Omental fat pad (tissue), 4 donors: ENCODE measurements around the gene SELENOO. TPM values are rescaled to one million over a fixed set of nuclear protein-coding genes. Genes with fewer than 3 reads are reported as not detected.

Experiments used
- ATAC-seq: fragments of 150-250 bp; one replicate; pipeline ENCODE4 v1.9.1; 2016; ENCODE audit warnings: mild to moderate bottlenecking, moderate library complexity; ENCODE audit not compliant: low FRiP score
- DNase-seq: peaks from one replicate; pipeline ENCODE4 v3.0.0-alpha.2; 2019; ENCODE audit warnings: low spot score
- total RNA-seq, 4 donors: library from RNA; depleted of rRNA; stranded (reverse); fragments of >200 nt; gene quantifications; one replicate each; pipeline ENCODE4 v1.1.0, GENCODE V29; 2016
- TF ChIP-seq, protein P1 (sequence below), 3 donors: fragments of 450-650 bp; IDR thresholded peaks; one replicate each; pipeline ENCODE4 v1.5.1; 2016 to 2017; ENCODE audit warnings: antibody characterized with exemption in 3 of 3, mild to moderate bottlenecking in 3 of 3, moderate library complexity in 2 of 3

Gene SELENOO
- total RNA-seq, 4 donors from 2014 or later, result 21.2 to 38.3 (median 31.9) TPM

DNA sequence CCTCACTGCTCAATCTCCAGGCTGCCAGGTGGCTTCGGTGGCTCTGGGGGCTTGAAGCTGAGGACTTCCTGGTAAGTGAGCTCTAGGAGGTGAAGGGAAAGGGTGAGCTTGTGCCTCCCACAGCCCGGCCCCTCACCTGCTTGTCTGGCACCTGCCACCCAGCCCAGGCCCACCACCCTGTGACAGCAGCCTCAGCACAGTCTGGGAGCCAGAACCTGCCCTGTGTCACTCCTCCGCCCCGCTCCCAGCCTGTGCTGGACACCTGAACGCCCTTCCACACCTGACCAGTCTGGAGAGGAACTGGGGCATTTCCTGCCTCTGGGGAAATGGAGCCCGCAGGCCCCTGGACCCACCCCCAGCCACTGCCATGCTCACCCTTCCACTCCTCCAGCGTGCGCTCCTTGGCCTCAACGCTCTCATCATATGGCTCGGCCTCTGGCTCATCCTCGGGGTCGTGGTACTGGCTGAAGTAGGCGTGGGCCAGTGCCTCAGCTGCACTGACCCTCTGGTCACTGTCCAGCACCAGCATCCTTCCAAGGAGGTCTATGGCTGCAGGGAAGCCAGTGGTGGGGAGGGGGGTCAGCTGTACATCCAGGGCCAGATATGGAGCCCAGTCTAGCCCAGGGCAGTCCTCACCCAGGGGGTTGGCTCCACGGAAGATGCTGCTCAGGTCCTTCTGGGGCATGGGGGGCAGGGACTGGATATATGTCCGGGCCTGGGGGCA, 64.3 kb downstream of the SELENOO start:
- TF ChIP-seq, protein P1, sequence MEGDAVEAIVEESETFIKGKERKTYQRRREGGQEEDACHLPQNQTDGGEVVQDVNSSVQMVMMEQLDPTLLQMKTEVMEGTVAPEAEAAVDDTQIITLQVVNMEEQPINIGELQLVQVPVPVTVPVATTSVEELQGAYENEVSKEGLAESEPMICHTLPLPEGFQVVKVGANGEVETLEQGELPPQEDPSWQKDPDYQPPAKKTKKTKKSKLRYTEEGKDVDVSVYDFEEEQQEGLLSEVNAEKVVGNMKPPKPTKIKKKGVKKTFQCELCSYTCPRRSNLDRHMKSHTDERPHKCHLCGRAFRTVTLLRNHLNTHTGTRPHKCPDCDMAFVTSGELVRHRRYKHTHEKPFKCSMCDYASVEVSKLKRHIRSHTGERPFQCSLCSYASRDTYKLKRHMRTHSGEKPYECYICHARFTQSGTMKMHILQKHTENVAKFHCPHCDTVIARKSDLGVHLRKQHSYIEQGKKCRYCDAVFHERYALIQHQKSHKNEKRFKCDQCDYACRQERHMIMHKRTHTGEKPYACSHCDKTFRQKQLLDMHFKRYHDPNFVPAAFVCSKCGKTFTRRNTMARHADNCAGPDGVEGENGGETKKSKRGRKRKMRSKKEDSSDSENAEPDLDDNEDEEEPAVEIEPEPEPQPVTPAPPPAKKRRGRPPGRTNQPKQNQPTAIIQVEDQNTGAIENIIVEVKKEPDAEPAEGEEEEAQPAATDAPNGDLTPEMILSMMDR (IDR thresholded peaks at IDR 0.05), result no peak
- DNase-seq (no peak), ATAC-seq (no peak)

DNA sequence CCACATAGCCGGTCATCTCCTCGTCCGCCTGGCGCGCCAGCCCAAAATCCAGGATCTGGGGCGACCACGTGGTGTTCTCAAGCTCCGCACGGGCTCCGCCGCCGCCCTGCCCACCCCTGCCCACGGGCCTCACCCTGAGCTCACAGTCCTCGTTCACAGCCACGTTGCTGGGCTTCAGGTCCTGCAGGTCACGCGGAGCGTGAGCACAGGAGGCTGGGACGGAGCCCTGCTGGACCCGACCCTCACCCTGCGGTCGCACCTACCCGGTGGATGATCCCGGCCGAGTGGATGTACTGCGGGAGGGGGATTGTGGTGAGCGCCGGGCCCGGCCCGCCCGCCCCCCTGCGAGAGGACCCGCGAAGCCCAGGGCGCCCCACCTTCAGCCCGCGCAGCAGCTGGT, 66.2 kb downstream of the SELENOO start:
- ATAC-seq, result no peak
- TF ChIP-seq, protein P1 (IDR thresholded peaks at IDR 0.05), result no peak
- no peak for DNase-seq

Other genes starting within 250 kb of the SELENOO start
- gene PIM3, start 240.2 kb upstream of the SELENOO start, total RNA-seq, result 100 to 1,000 TPM in 2 of 4 donors, 10 to 100 TPM in 2; 92.2 to 174 (median 114) TPM
- gene IL17REL, start 188.2 kb upstream of the SELENOO start, total RNA-seq, result not detected
- gene TTLL8, start 142.7 kb upstream of the SELENOO start, total RNA-seq, result not detected
- under 1 TPM in 1 of 4 donors, not detected in 3; 0.44 TPM for gene MLC1, start 115.6 kb upstream of the SELENOO start, total RNA-seq
- 1 to 10 TPM in 2 of 4 donors, under 1 TPM in 2; 0.36 to 2.5 (median 0.97) TPM for gene MOV10L1, start 111.0 kb upstream of the SELENOO start, total RNA-seq
- gene PANX2, start 30.3 kb upstream of the SELENOO start, total RNA-seq, result 1 to 10 TPM; 1.3 to 1.8 (median 1.6) TPM
- 10 to 100 TPM; 18.3 to 43.1 (median 28.4) TPM for gene TRABD, start 15.1 kb upstream of the SELENOO start, total RNA-seq
- 10 to 100 TPM; 32.7 to 52.2 (median 33.5) TPM for gene TUBGCP6, start 44.0 kb downstream of the SELENOO start, total RNA-seq
- 10 to 100 TPM; 18.4 to 53.8 (median 23.6) TPM for gene HDAC10, start 50.3 kb downstream of the SELENOO start, total RNA-seq
- gene MAPK12, start 60.7 kb downstream of the SELENOO start, total RNA-seq, result 10 to 100 TPM in 3 of 4 donors, 1 to 10 TPM in 1; 7.9 to 31.1 (median 17.8) TPM
- gene MAPK11, start 69.4 kb downstream of the SELENOO start, total RNA-seq, result 10 to 100 TPM; 12.1 to 38.9 (median 20.4) TPM
- 100 to 1,000 TPM in 3 of 4 donors, 10 to 100 TPM in 1; 91.4 to 130 (median 115) TPM for gene PLXNB2, start 106.6 kb downstream of the SELENOO start, total RNA-seq
- gene DENND6B, start 126.0 kb downstream of the SELENOO start, total RNA-seq, result 1 to 10 TPM; 2.2 to 3.1 (median 2.7) TPM
- gene PPP6R2, start 142.3 kb downstream of the SELENOO start, total RNA-seq, result 10 to 100 TPM; 35.6 to 64.6 (median 41.7) TPM